ENCODE data around the gene HOXA10. TPM values are rescaled to one million over a fixed set of nuclear protein-coding genes. Genes with fewer than 3 reads are reported as not detected.

Gene HOXA10
- total RNA-seq, 1 experiment from 2014 or later, result not detected

GRCh38 chr7:27123477-27124053, 50.6 kb downstream of the HOXA10 start:
- Histone ChIP-seq H4K20me1 (ENCODE audit: insufficient read depth) (no peaks in the 10 kb centered on the region), H3K4me3 (no peak overlapping the region), H3K27ac (no peak overlapping the region), H3K4me2 (no peak overlapping the region), H3K9me3 (ENCODE audit: insufficient read depth, low read depth) (no peaks in the 10 kb centered on the region), H2AFZ (no peak overlapping the region), H3K27me3 (ENCODE audit: insufficient read depth, low read depth) (no peaks in the 10 kb centered on the region), H3K36me3 (ENCODE audit: low read depth) (peaks cover 11% of the 10 kb centered on the region; the same call in 1 of the 2 replicates), H3K9me2 (ENCODE audit: insufficient read depth) (no peaks in the 10 kb centered on the region), H3K4me1 (replicated peaks; ENCODE audit: insufficient read depth) (peaks cover 9% of the 10 kb centered on the region; the same call in 1 of the 2 replicates), H3F3A (ENCODE audit: insufficient read depth, low read depth) (peaks cover 27% of the 10 kb centered on the region), H3K79me2 (ENCODE audit: low read depth) (0 out of 2 replicates have a peak, but pooled peaks cover 5% of the 10 kb centered on the region)
- TF ChIP-seq, protein P1, sequence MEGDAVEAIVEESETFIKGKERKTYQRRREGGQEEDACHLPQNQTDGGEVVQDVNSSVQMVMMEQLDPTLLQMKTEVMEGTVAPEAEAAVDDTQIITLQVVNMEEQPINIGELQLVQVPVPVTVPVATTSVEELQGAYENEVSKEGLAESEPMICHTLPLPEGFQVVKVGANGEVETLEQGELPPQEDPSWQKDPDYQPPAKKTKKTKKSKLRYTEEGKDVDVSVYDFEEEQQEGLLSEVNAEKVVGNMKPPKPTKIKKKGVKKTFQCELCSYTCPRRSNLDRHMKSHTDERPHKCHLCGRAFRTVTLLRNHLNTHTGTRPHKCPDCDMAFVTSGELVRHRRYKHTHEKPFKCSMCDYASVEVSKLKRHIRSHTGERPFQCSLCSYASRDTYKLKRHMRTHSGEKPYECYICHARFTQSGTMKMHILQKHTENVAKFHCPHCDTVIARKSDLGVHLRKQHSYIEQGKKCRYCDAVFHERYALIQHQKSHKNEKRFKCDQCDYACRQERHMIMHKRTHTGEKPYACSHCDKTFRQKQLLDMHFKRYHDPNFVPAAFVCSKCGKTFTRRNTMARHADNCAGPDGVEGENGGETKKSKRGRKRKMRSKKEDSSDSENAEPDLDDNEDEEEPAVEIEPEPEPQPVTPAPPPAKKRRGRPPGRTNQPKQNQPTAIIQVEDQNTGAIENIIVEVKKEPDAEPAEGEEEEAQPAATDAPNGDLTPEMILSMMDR (conservative IDR thresholded peaks at IDR 0.05), result no peak
- no peak for TF ChIP-seq EZH2 (IDR thresholded peaks at IDR 0.05; ENCODE audit: low read depth)
- BruUV-seq (replicated peaks), result no TSS peak
- POLR2A ChIA-PET (ENCODE audit: unreplicated experiment), result interaction anchor here (0.6 kb wide), 1 partner anchor 11 kb away, joined by 4 read pairs; no protein-coding TSS in a partner anchor
- no peak for DNase-seq
- intact Hi-C loops (cut with micrococcal nuclease; ENCODE audit: unreplicated experiment), result no loop called here
- CTCF ChIA-PET, result no interaction called here

GRCh38 chr7:27123007-27123476, 51.1 kb downstream of the HOXA10 start:
- Histone ChIP-seq H3K9me2 (ENCODE audit: insufficient read depth) (no peaks in the 10 kb centered on the region), H3K4me1 (replicated peaks; ENCODE audit: insufficient read depth) (peaks cover 9% of the 10 kb centered on the region), H3K79me2 (ENCODE audit: low read depth) (peaks cover 10% of the 10 kb centered on the region), H3K4me2 (no peak overlapping the region), H3K36me3 (ENCODE audit: low read depth) (peaks cover 16% of the 10 kb centered on the region), H3K27me3 (ENCODE audit: insufficient read depth, low read depth) (no peaks in the 10 kb centered on the region), H2AFZ (no peak overlapping the region), H3K4me3 (no peak overlapping the region), H3F3A (ENCODE audit: insufficient read depth, low read depth) (peaks cover 32% of the 10 kb centered on the region), H4K20me1 (ENCODE audit: insufficient read depth) (no peaks in the 10 kb centered on the region), H3K9me3 (ENCODE audit: insufficient read depth, low read depth) (no peaks in the 10 kb centered on the region), H3K27ac (no peak overlapping the region)
- ChIA-PET CTCF (interaction anchor here (0.6 kb wide), 1 partner anchor 387 kb away, joined by 4 read pairs; no protein-coding TSS in a partner anchor), POLR2A (ENCODE audit: unreplicated experiment) (no interaction called here)
- intact Hi-C loops (cut with micrococcal nuclease; ENCODE audit: unreplicated experiment), result no loop called here
- no peak for DNase-seq
- TF ChIP-seq, protein P1 (conservative IDR thresholded peaks at IDR 0.05), result no peak
- no peak for TF ChIP-seq EZH2 (IDR thresholded peaks at IDR 0.05; ENCODE audit: low read depth)
- no TSS peak for BruUV-seq (replicated peaks)

DNA sequence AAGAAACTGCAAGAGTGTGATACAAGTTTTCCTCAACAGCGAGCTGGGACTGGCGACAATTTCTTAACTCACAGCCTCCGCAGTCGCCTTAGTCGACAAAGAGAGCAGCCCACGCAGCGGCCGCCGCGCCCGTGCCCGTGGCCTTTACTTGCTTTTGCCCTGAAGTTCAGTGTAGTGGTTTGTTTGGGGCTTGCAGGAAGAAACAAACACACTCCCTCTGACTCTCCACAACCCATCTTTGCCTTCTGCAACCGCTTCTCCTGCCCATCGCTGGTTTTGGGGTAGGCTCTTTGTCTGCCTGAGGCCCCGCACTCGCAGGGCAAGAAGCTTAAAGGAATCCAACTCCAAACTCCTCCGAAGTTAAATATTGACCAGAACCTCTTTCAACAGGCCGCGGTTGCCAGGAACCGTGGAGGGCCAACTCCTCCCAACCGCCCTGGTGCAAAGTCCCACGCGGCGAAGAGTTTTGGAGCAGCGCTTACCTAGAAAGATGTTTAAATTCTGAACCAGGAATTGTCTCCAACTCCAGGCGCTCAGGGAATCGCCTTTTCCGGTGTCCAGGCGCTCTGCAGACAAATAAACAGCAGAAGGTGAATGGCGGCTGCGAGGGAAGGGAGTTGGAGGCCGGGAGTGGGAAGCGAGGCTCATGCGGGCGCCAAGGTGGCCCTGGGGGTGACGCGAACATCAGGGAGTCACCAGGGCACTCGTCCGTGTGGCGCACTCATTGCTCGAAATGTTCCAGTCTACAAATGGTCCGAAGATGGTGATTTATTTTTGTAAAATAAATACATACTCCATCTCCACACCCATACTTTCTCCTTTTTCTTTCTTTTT, 51.8 kb downstream of the HOXA10 start:
- Histone ChIP-seq H3K4me1 (replicated peaks; ENCODE audit: insufficient read depth) (peaks cover 10% of the 10 kb centered on the region), H3K4me3 (no peak overlapping the region)
- POLR2A ChIA-PET (ENCODE audit: unreplicated experiment), result interaction anchor here (0.5 to 0.7 kb wide), 3 partner anchors 22 to 265 kb away, joined by 4 to 8 read pairs (median 6); no protein-coding TSS in a partner anchor

More for the DNA sequence above, 51.8 kb downstream of the HOXA10 start:
- Histone ChIP-seq H4K20me1 (ENCODE audit: insufficient read depth) (no peaks in the 10 kb centered on the region), H3K27ac (no peak overlapping the region), H3K4me2 (no peak overlapping the region), H3K36me3 (ENCODE audit: low read depth) (peaks cover 22% of the 10 kb centered on the region), H3K79me2 (ENCODE audit: low read depth) (peaks cover 17% of the 10 kb centered on the region), H3K9me3 (ENCODE audit: insufficient read depth, low read depth) (no peaks in the 10 kb centered on the region), H2AFZ (no peak overlapping the region), H3K27me3 (ENCODE audit: insufficient read depth, low read depth) (no peaks in the 10 kb centered on the region), H3F3A (ENCODE audit: insufficient read depth, low read depth) (peaks cover 34% of the 10 kb centered on the region), H3K9me2 (ENCODE audit: insufficient read depth) (no peaks in the 10 kb centered on the region)
- no peak for DNase-seq
- TF ChIP-seq, protein P1 (conservative IDR thresholded peaks at IDR 0.05), result no peak
- no peak for TF ChIP-seq EZH2 (IDR thresholded peaks at IDR 0.05; ENCODE audit: low read depth)
- BruUV-seq (replicated peaks), result no TSS peak
- CTCF ChIA-PET, result interaction anchor here (0.6 kb wide), 1 partner anchor 386 kb away, joined by 4 read pairs; no protein-coding TSS in a partner anchor
- intact Hi-C loops (cut with micrococcal nuclease; ENCODE audit: unreplicated experiment), result no loop called here
